NCI-H82 treated with DMSO at 0.1 percent for 48 hours (cell line): ENCODE results near the gene ENKD1.
"Not testable (repeated sequence)": the region's sequence is repeated elsewhere in the genome, so short reads cannot be mapped to it uniquely, and the experiment has no call there.

Experiments used
- DNase-seq: peaks from one replicate; lab custom pipeline; 2025; ENCODE audit not compliant: unreplicated experiment; lab: John Stamatoyannopoulos, UW

ENKD1 gene, protein sequence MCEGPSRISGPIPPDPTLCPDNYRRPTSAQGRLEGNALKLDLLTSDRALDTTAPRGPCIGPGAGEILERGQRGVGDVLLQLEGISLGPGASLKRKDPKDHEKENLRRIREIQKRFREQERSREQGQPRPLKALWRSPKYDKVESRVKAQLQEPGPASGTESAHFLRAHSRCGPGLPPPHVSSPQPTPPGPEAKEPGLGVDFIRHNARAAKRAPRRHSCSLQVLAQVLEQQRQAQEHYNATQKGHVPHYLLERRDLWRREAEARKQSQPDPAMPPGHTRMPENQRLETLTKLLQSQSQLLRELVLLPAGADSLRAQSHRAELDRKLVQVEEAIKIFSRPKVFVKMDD

DNA sequence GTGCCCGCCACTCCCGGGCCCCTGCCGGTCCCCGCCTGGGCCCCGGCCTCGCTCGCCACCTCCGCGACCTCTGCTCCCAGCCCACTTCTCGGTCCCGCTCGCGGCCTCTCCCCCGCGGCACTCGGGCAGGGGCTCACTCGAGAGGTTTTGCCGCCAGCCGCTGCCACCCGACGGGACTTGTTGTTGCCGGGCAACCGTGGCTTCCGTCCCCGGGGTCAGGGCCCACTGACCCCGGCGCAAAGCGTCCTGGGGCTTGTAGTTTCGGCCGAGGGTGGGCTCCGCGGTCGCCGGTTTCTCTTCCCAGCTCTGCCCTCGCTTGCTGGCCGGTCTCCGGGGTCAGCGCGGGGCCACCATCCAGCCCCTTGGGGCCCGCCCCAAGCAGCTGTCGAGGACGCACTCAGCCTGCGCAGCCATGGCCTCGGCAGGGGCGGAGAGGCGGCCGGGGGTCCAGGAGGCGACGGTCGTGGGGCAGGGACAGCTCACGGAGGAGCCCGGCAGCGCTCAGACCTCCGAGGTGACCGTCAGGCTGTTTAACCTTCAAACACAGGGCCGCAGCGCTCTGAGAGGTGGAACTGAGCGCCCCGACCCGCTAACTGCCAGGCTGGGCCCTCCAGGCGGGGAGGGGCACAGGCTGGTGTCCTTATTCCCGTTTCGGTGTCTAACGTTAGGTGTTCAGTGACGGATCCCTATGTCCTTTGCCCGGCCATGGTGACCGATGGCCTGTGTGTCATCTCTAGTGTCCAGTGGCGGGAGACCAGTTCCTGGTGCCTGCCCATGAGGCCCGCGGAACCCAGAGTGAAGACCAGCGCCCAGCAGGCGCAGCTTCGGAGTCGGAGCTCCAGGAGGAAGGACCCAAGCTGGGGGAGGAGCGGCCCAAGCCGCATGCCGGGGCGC is at the start of gene ENKD1, which contains the start of gene C16orf86:
Gene ENKD1 (minus strand): TSS at position 192 of the 894 bp plus-strand sequence. CDS start 308 bp downstream, outside the sequence.
Gene C16orf86 (plus strand): TSS at position 256 of the 894 bp plus-strand sequence. CDS start 157 bp downstream, at position 413.
- peak; percentile 31 for DNase-seq

DNA sequence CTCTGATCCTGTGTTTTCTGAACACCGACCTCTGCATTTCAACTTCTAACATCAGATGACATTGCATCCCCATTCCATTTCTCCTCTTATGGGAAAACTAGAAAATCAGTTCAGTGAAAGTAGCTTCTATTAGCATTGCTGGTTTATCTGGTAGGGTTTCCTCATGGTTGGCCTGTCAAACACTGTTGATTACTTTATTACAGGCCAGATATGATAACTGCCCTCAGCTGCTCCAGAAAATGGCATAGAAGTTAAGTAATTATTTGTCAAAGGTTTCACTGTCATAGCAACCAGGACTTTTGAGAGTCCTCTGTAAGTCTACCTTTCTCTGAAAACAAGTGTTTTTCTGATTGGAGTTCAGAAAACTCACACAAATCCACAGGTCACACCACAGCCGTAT is 49.5 kb upstream of the ENKD1 start:
- no peak for DNase-seq

DNA sequence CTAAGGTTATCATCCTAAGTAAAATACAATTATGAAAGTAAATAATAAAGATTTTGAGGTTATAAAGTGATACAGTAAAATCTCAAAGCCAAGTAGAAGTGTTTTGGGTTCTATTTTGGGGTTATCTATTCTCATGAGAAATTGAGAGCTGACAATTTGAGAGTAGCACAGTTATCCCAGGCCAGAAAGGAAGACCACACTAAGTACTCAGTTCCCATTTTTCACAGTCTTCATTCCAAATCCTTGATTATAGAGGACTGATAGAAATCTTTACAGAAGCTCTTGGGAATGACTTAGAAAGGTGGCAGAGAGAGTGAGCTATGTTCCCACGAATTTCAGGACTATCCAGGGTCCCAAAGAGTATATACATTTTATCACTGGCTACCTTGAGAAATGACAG is 48.0 kb upstream of the ENKD1 start:
- no peak for DNase-seq

DNA sequence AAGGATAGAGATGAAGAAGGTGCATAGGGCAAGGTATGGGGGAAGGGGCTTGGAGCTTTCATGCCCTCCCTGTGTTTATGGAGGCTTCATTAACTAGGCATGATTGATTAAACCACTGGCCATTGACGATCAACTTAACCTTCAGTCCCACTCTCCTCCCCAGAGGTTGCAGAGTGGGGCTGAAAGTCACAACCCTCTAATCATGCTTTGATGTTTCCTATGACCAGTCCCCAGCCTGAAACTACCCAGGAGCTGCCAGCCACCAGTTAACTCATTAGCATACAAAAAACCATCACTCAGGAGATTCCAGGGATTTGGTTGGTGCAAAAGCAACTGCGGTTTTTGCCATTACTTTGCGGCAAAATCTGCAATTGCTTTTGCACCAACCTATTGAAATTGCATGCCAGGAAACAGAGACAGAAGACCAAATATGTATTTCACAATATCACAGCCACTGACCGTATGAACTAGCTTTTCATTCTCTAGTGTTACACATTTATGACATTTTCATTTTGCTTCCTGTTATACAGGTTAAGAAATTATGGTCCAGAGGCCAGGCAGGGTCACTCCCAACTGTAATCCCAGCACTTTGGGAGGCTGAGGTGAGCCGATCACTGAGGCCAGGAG is 47.2 kb upstream of the ENKD1 start:
- no peak for DNase-seq

DNA sequence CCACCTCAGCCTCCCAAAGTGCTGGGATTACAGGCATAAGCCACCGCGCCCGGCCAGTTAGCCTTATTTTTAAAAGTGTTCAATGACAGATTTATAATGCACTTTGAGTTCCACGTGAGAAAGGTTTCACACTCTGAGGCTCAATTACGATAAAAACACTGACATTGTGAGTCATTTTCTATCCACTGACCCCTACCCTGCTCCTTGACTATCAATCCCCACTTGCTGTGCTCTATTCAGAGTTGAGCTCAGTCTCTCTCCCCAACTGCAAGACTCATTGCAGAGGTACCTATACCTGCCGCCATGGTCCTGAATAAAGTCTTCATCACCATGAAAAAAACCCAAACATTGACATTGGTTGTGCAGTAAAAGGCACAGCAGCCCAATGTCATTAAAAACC is 44.1 kb upstream of the ENKD1 start:
- DNase-seq, result no peak

DNA sequence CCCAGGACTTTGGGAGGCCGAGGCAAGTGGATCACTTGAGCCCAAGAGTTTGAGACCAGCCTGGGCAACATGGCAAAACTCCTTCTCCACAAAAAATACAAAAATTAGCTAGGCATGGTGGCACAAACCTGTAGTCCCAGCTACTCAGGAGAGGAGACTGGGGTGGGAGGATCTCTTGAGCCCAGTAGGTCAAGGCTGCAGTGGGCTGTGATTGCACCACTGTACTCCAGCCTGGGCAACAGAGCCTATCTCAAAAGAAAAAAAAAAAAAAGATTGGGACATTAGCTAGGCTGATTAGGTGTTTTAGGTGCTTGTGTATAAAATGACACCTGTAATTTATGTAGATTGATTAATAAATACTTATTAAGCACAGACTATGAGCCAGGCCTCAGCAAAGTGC is 42.5 kb upstream of the ENKD1 start:
- DNase-seq, result no peak

DNA sequence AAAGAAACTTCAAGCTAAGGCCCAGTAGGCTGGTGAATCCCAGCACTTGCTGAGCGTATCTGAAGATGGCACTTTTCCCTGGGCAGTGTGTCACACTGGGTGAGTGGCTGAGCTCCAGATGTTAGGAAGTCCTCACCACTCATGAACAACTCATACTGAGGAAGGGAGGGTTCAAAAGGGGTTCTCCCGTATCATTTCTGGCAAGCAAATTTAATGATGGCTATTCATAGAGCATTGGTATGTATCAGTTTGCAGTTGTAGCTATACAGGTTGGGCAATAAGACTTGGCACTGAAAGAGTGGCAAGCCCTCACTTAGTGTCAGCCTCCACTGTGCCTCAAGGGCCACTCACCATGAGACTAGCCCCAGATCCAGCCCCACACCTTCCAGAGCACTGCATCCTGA is 41.8 kb upstream of the ENKD1 start:
- DNase-seq, result no peak

DNA sequence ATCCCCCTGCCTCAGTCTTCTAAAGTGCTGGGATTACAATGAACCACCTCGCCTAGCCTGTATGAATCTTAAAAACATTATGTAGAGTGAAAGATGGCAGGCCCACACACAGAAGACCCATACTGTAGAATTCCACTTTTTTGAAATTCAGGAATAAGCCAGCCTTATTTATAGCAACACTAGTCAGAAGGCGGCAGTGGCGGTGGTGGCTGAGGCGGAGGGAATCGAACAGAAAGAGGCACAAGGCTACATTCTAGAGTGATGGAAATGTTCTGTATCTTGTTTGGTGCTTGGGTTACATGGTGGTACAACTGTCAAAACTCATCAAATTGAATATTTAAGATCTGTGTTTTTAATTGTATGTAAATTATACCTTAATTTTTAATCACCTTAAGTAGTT is 41.2 kb upstream of the ENKD1 start:
- DNase-seq, result no peak

DNA sequence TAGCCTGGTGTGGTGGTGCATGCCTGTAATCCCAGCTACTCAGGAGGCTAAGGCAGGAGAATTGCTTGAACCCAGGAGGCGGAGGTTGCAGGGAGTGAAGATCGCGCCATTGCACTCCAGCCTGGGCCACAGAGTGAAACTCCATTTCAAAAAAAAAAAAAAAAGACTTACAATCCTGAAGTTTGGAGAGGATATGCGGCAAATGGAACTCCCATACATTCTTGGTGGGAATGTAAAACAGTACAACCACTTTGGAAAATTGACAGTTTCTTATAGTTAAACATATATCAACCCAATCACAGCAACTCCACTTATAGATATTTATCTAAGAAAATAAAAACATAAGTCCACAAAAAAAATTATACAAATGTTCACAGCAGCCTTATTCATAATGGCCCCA is 40.7 kb upstream of the ENKD1 start:
- DNase-seq, result no peak

DNA sequence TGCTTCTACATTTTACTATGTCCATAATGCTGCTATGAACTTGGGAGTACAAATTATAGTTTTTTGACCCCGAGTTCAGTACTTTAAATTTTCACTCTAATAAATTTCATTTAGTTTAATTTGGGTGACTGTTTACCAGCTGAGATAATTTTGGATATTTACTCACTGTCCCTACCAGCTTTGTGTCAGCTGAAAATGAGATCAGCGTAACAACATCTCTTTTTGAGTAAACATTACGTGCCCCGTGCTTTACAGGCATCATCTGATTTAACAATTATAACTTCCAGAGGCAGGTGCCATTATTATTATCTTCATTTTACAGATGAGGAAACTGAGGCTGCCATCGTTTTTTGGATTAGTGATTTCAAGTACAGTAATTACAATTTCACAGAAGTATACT is 37.6 kb upstream of the ENKD1 start:
- DNase-seq, result no peak

DNA sequence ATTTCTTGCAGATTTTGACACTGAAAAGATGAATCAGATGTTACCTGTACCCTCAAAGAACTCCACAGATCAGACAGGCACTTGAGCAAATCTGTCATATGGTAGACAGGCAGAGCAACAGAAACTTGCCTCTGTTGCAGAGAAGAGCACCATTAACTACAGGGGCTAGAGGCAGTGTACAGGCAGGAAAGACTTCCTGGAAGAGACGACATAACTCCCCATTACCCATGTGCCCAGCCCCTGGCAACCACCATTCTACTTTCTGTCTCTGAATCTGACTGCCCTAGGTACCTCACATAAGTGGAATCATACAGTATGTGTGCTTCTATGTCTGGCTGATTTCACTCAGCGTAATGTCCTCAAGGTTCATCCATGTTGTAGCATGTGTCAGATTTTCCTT is 37.1 kb upstream of the ENKD1 start:
- no peak for DNase-seq

DNA sequence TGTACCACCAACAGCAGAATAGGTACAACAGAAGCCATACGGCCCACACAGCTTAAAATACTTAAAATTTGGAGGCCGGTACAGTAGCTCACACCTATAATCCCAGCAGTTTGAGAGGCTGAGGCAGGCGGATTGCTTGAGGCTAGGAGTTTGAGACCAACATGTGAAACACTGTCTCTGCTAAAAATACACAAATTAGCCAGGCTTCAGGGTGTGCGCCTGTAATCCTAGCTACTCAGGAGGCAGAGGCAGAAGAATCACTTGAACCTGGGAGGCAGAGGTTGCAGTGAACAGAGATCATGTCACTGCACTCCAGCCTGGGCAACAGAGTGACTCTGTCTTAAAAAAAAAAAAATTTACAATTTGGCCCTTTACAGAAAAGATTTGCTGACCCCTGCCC is 35.6 kb upstream of the ENKD1 start:
- DNase-seq, result no peak

DNA sequence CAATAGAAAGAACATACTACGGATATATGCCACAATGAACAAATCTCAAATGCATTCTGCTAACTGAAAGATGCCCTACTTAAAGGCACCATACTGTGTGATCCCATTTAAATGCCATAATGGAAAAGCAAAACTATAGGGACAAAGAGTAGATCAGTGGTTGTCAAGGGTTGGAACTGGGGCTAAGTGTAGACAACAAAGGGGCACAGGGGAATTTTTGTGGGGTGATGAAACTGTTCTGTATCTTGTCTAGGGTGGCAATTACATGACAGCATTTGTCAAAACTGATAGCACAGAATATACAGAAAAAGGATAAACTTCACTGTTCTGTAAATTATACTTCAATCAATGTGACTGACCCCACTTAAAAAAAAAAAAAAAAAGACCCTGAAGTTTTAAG is 34.9 kb upstream of the ENKD1 start:
- no peak for DNase-seq

DNA sequence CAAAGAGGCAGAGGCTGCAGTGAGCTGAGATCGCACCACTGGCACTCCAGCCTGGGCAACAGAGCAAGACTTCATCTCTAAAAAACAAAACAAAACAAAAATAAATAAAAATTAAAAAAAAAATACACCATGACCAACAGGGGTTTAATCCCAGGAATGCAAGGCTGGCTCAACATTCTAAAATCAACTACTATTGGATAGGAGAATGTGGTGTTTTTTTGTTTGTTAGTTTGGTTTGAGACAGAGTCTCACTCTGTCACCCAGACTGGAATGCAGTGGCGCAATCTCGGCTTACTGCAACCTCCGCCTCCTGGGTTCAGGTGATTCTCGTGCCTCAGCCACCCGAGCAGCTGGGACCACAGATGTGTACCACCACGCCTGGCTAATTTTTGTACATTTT is 32.7 kb upstream of the ENKD1 start:
- no peak for DNase-seq

DNA sequence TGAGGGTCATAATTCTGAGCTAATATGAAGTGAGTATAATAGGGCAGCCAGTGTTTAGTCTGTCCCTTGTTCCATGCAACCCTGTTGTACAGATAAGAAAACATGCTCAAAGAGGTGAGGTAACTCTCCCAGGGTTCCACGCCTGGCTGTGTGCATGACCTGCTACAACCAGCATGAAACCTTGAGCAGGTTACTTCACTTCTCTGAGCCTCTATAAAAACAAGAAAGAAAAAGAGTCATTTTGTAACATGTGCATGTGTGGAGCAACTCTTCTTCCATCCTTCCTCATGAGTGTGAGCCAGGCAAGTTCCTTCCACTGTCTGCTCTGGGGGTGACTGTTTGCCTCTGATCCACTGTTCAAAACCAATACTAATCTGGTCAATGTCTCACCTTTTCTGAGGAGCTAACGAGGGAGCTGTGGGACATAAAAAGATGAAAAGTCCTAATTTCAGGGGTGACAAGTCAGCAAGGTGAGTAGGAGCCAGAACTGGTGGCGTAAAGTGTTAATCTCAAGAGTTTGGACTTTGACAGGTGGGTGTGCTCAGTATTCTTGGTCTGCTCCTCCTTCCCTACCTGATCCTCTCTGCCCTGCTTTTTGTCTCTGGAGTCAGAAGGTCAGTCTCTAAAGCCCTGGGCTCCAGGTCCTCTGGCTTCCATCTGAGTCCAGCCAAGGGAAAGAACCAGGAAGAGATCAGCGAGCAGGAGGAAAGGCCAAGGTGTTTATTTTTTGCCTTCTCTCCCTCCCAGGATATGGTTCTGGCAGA is 31.1 kb upstream of the ENKD1 start:
- DNase-seq, result no peak

DNA sequence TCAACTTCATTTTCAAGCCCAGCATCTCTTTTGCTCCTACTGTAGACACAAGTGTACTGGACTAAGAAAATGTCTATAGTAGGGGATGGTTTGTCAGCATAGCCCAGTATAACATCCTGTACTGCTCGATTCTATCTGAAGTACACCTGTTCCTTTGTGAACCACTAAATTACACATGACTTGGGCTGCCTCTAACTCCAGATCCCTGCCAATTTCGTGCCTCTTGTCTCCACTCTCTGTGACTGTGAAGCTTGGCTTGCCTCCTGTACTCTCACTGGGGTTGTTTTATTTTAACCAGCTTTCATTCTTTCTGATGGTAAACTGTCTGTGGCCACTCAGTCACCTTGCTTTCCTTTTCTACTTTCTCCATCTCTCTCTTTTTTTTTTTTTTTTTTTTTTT is 28.1 kb upstream of the ENKD1 start:
- no peak for DNase-seq

DNA sequence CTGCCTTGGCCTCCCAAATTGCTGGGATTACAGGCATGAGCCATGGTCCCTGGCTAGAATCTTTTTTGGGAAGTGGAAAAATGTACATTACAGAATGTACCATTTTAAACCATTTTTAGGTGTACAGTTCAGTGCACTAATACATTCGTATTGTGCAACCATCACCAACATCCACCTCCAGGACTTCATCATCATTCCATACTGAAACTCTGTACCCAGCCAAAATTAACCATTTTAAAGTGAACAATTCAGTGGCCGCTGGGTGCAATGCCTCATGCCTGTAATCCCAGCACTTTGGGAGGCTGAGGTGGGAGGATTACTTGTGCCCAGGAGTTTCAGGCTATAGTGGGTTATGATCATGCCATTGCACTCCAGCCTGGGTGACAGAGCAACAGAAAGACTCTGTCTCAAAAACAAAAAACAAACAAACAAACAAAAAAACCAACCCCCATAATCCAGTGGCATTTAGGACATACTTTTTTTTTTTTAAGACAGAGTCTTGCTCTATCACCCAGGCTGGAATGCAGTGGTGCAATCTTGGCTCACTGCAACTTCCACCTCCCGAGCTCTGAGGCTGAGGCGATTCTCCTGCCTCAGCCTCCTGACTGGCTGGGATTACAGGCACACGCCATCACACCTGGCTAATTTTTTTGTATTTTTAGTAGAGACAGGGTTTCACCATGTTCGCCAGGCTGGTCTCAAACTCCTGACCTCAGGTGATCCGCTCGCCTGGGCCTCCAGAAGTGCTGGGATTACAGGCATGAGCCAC is 27.2 kb upstream of the ENKD1 start:
- not testable (repeated sequence) for DNase-seq

DNA sequence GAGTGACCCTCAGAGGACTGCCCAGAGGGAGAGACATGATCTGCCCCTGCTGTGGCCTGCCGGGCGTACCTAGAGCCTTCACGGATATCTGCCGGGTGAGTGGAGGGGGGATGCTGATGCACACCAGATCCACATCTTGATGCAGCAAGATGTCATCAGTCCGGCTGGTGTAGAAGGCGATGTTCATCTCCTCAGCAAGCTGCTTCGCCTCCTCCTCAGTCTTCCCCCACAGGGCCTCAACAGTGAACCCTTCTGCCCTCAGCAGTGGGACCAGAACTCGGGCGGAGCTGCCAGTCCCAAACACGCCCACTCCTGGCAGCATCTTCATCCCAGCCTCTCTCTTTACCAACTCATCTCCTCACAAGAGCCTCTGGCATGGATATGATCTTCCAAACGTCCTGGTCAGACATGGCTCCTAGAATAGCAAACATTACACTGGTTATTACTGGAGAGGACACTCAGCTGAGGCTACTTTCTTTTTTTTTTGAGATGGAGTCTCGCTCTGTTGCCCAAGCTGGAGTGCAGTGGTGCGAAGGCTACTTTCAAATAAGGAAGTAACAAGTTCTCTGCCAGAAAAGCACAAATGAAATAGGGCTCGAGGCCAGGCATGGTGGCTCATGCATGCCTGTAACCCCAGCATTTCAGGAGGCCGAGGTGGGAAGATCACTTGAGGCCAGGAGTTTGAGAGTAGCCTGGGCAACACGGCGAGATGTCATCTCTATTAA is 19.0 kb upstream of the ENKD1 start:
- DNase-seq, result no peak

DNA sequence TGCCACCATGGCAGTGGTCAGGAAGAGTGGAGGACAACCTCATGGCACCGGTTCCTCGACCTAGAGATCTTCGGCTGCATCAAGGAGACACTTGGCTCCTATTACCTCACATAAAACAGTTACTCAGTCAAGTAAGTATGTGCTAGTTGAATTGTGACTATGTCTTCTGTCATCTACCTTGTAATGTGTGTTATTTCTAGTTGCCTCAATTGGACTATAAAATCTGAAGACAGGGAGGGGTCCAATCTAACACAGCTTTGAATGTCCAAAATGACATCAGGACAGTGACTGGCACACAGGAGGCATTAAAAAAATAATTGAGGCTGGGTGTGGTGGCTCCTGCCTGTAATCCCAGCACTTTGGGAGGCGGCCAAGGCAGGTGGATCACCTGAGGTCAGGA is 17.2 kb upstream of the ENKD1 start:
- no peak for DNase-seq
